Measurements from ENCODE around the gene AMY2B.

DNA sequence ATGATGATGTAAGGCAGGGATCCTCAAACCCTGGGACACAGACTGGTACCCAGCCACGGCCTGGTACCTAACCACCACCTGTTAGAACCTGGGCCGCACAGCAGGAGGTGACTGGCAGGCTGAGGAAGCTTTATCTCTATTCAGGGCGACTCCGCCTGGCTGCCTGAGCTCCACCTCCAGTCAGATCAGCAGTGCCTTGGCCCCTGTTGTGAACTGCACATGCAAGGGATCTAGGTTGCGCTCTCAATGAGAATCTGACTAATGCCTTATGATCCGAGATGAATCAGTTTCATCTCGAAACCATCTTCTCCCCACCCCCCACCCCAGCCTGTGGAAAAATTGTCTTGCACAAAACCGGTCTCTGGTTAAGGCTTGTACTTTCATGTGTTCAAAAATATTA lies 41.6 kb upstream of the AMY2B start:
- TF ChIP-seq, protein P1, sequence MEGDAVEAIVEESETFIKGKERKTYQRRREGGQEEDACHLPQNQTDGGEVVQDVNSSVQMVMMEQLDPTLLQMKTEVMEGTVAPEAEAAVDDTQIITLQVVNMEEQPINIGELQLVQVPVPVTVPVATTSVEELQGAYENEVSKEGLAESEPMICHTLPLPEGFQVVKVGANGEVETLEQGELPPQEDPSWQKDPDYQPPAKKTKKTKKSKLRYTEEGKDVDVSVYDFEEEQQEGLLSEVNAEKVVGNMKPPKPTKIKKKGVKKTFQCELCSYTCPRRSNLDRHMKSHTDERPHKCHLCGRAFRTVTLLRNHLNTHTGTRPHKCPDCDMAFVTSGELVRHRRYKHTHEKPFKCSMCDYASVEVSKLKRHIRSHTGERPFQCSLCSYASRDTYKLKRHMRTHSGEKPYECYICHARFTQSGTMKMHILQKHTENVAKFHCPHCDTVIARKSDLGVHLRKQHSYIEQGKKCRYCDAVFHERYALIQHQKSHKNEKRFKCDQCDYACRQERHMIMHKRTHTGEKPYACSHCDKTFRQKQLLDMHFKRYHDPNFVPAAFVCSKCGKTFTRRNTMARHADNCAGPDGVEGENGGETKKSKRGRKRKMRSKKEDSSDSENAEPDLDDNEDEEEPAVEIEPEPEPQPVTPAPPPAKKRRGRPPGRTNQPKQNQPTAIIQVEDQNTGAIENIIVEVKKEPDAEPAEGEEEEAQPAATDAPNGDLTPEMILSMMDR (IDR thresholded peaks at IDR 0.05): no peak
- TF ChIP-seq POLR2A (IDR thresholded peaks at IDR 0.05): no peak
